ENCODE results near the gene NACC1. TPM values are rescaled to one million over a fixed set of nuclear protein-coding genes. Genes with fewer than 3 reads are reported as not detected.

NACC1 gene
- total RNA-seq, 3 donors from 2014 or later, result 8.5 to 20.5 (median 19.7) TPM

DNA sequence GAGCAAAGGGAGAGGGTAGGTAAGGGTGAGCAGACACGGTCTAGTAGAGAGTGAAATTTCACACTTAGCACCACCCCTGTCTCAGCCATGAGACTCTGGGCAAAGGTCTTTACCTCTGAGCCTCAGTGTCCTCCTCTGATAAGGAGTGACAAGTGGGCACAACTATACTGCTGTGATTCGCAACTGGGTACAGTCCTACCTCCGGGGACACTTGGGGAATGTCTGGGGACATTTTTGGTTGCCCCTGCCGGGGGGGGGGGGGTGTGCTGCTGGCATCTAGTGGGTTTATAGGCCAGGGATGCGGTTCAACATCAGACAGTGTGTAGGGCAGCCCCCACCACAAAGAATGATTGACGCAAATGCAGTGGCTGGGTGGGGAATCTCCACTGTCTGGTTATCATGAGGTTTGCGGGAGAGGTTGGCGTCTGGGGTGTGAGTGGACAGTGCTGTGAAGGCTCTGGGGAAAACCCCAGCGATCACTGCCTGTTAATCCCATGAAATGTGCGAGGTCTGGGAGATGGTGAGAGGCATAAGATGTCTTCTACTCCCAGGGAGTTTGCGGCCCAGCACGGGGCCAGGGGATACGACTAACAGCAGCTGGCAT lies 4.3 kb downstream of the NACC1 start:
- Histone ChIP-seq H3K36me3 (no peaks in the 10 kb centered on the region), H3K4me1 (peaks cover 8 to 16% of the 10 kb centered on the region in 2 donors), H3K27ac (no peak overlapping the region), H3K4me3 (no peak overlapping the region), H3K27me3 (no peaks in the 10 kb centered on the region), H3K9me3 (no peaks in the 10 kb centered on the region)
- TF ChIP-seq POLR2A (IDR thresholded peaks at IDR 0.05), result no peak
- no peak for TF ChIP-seq POLR2AphosphoS5 (IDR thresholded peaks at IDR 0.05)
- TF ChIP-seq, protein P1, sequence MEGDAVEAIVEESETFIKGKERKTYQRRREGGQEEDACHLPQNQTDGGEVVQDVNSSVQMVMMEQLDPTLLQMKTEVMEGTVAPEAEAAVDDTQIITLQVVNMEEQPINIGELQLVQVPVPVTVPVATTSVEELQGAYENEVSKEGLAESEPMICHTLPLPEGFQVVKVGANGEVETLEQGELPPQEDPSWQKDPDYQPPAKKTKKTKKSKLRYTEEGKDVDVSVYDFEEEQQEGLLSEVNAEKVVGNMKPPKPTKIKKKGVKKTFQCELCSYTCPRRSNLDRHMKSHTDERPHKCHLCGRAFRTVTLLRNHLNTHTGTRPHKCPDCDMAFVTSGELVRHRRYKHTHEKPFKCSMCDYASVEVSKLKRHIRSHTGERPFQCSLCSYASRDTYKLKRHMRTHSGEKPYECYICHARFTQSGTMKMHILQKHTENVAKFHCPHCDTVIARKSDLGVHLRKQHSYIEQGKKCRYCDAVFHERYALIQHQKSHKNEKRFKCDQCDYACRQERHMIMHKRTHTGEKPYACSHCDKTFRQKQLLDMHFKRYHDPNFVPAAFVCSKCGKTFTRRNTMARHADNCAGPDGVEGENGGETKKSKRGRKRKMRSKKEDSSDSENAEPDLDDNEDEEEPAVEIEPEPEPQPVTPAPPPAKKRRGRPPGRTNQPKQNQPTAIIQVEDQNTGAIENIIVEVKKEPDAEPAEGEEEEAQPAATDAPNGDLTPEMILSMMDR (IDR thresholded peaks at IDR 0.05), result no peak
- intact Hi-C loops (cut with DNase I; ENCODE audit: low total_unique reads), result no loop called here
- no peak for DNase-seq (ENCODE audit: low spot score in 2 of 2)

DNA sequence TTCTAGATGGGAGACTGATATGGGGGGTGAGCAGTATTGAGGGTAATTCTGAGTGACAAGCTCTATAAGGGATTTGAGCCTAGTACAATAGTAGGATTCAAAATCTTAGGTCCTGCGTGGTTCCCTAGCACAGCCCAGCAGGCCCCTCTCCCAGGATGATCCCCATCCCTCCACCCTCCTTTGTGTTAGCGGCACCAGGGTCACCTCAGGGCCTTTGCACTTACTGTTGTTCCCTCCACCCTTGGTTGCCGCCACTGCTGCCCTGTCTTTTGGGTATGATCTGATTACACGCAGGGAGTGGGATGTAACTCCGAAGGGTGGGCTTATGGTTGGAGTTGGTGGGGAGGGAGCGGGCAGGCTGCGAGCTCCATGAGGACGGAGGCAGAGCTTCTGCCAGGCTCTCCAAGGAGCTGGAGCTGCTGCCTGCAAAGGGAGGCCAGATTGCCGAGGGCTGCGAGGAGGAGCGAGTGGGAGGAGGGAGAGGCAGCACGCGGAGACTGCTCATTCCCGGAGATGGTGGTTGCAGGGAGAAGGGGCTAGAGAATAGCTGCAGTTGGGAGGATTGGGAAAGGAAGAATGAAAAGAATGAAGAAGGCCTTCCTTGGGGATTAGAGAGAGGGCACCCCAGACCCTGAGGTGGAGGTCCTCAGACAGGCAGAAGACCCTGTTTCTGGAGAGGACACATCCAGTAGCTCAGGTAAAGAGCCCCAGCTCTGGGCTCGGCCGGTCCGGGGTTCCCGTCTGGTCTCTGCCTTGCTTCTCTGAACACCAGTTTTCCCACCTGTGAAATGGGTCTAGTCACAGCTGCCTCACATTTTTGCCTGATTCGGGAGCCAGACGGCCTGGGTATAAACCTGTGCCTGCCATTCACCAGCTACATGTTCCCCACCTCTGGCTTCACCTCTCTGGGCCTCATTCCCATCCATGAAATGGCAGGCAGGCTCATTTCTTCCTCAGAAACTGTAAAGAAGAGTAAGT lies 5.2 kb downstream of the NACC1 start:
- DNase-seq (ENCODE audit: low spot score in 2 of 2), result no peak
- H3K4me1 ChIP-seq, result peaks cover 8 to 16% of the 10 kb centered on the region in 2 donors
- intact Hi-C loops (cut with DNase I; ENCODE audit: low total_unique reads), result no loop called here
- H3K36me3 ChIP-seq, result no peaks in the 10 kb centered on the region
- H3K27me3 ChIP-seq, result no peaks in the 10 kb centered on the region
- no peak overlapping the region for H3K27ac ChIP-seq
- no peak for TF ChIP-seq POLR2AphosphoS5 (IDR thresholded peaks at IDR 0.05)
- TF ChIP-seq, protein P1 (IDR thresholded peaks at IDR 0.05), result no peak
- no peak for TF ChIP-seq POLR2A (IDR thresholded peaks at IDR 0.05)
- H3K9me3 ChIP-seq, result no peaks in the 10 kb centered on the region
- no peak overlapping the region for H3K4me3 ChIP-seq

GRCh38 chr19:13127051-13127450 lies 9.0 kb downstream of the NACC1 start:
- TF ChIP-seq, protein P1 (IDR thresholded peaks at IDR 0.05), result no peak
- TF ChIP-seq POLR2A (IDR thresholded peaks at IDR 0.05) (no peak), POLR2AphosphoS5 (IDR thresholded peaks at IDR 0.05) (no peak)
- no peak overlapping the region for H3K4me3 ChIP-seq
- intact Hi-C loops (cut with DNase I; ENCODE audit: low total_unique reads), result no loop called here
- H3K36me3 ChIP-seq, result no peaks in the 10 kb centered on the region
- no peak overlapping the region for H3K27ac ChIP-seq
- no peaks in the 10 kb centered on the region for H3K27me3 ChIP-seq
- DNase-seq (ENCODE audit: low spot score in 2 of 2), result no peak
- no peaks in the 10 kb centered on the region for H3K4me1 ChIP-seq
- H3K9me3 ChIP-seq, result no peaks in the 10 kb centered on the region

DNA sequence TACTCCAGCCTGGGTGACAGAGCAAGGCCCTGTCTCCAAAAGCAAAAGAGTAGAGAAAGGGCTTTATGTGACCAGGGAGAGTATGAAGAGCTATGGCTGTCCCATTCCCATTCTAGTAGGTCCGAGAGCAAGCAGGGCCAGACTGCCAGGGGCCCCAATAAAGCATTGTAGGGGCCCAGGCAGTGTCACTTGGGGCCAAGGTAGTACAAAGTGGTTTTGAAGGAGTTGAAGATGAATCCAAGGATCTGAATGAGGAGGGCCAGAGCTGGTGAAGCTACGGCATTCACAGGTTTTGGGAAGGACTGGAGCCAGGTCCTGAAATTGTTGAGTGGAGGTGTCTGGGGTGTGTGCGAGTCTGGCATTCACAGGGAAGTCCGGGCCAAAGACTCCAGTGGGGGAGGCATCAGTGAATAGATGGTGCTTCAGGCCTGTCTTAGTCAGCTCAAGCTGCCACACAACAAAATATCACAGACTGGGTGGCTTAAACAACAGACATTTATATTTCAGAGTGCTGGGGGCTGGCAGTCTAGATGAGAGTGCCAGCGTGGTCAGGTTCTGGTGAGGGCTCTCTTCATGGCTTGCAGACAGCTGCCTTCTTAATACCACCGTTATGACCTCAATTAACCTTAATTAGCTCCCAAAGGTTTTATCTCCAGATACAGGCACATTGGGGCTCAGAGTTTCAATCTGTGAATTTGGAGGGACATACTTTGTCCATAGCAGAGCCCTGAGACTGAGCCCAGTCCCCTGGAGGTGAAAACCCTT lies 9.9 kb downstream of the NACC1 start:
- Histone ChIP-seq H3K27me3 (no peaks in the 10 kb centered on the region), H3K9me3 (no peaks in the 10 kb centered on the region), H3K27ac (peak overlapping the region; percentile 17 to 35), H3K4me1 (no peaks in the 10 kb centered on the region), H3K36me3 (no peaks in the 10 kb centered on the region), H3K4me3 (no peak overlapping the region)
- intact Hi-C loops (cut with DNase I; ENCODE audit: low total_unique reads), result no loop called here
- no peak for TF ChIP-seq POLR2AphosphoS5 (IDR thresholded peaks at IDR 0.05)
- TF ChIP-seq, protein P1 (IDR thresholded peaks at IDR 0.05), result no peak
- no peak for TF ChIP-seq POLR2A (IDR thresholded peaks at IDR 0.05)
- DNase-seq (ENCODE audit: low spot score in 2 of 2), result no peak

Data from breast epithelium (tissue), 4 donors.